ENCODE measurements around the gene TIGD4. TPM values are rescaled to one million over a fixed set of nuclear protein-coding genes. Genes with fewer than 3 reads are reported as not detected.

The TIGD4 gene
- total and polyA plus RNA-seq, 2 of the 8 experiments (the other 6 are each of a cell fraction or from before 2014, with no cell fraction given) = 0.42 to 2.3 TPM

GRCh38 chr4:152777488-152777887 is 2.0 kb downstream of the TIGD4 start:
- no peak overlapping the region for H4K8ac ChIP-seq (ENCODE audit: extremely low read depth, insufficient read depth, low read length)
- H3K4me3 ChIP-seq (ENCODE audit: extremely low read depth in 1 of 4, insufficient read depth in 2 of 4, low read depth in 3 of 4, low read length in 4 of 4) = no peak overlapping the region
- no peak overlapping the region for H2AK5ac ChIP-seq (ENCODE audit: low read depth, low read length)
- peaks cover 0 to 4% (median 1%) of the 10 kb centered on the region in 4 experiments; a peak in 1 of 7 replicates for H3K4me1 ChIP-seq (replicated peaks in 1 of 4; ENCODE audit: control insufficient read depth in 3 of 4, insufficient read depth in 4 of 4, low read length in 3 of 4)
- H4K5ac ChIP-seq (ENCODE audit: insufficient read length, low read depth, low read length) = no peak overlapping the region
- H3K56ac ChIP-seq (replicated peaks; ENCODE audit: insufficient read length, low read depth, low read length) = no peak overlapping the region
- no peaks in the 10 kb centered on the region for H3K36me3 ChIP-seq (ENCODE audit: control insufficient read depth in 2 of 4, insufficient read depth in 4 of 4, low read length in 3 of 4)
- H4K20me1 ChIP-seq (replicated peaks in 1 of 2; ENCODE audit: control insufficient read depth in 1 of 2, insufficient read depth in 2 of 2, low read length in 2 of 2) = peaks cover 0 to 4% of the 10 kb centered on the region in 2 experiments
- H2BK12ac ChIP-seq (ENCODE audit: low read depth, low read length) = no peak overlapping the region
- H2BK20ac ChIP-seq (ENCODE audit: low read length) = no peak overlapping the region
- H2BK5ac ChIP-seq (ENCODE audit: low read depth, low read length) = no peak overlapping the region
- 92% methylated on average over 1 of the region's 1 CpG; no CpG with 5 or more reads in 1 of the 2 experiments for WGBS, 2 experiments (ENCODE audit: extremely low coverage in 1 of 2, insufficient coverage in 1 of 2, insufficient read length in 1 of 2, insufficient replicate concordance in 2 of 2, low coverage in 1 of 2, low lambda C conversion rate in 2 of 2, missing lambda C conversion rate in 1 of 2)
- DNase-seq (ENCODE audit: low read depth in 1 of 2, low spot score in 2 of 2) = no peak
- no peak for FAIRE-seq
- no peak overlapping the region for H3K4ac ChIP-seq (replicated peaks; ENCODE audit: insufficient read length, low read depth, low read length)
- no peaks in the 10 kb centered on the region for H3K9me3 ChIP-seq (ENCODE audit: insufficient read depth in 2 of 2, low read depth in 1 of 2, low read length in 1 of 2)
- no peak overlapping the region for H4K91ac ChIP-seq (replicated peaks; ENCODE audit: insufficient read length, low read length)
- no peak overlapping the region for H2BK15ac ChIP-seq (ENCODE audit: low read length)
- H2AFZ ChIP-seq (ENCODE audit: low read length) = no peak overlapping the region
- no peaks in the 10 kb centered on the region for H3K27me3 ChIP-seq (replicated peaks in 1 of 4; ENCODE audit: control insufficient read depth in 3 of 4, extremely low read depth in 1 of 4, insufficient read depth in 3 of 4, low read length in 3 of 4)
- POLR2A ChIA-PET (ENCODE audit: partially characterized antibody) = interaction anchor here (2.1 kb wide), 1 partner anchor 242 kb away, joined by 7 read pairs; the partner anchor contains the start of gene FBXW7
- no peak overlapping the region for H3K27ac ChIP-seq (ENCODE audit: low read depth, low read length)
- no peak overlapping the region for H3K4me2 ChIP-seq (ENCODE audit: insufficient read depth in 1 of 2, low read depth in 2 of 2, low read length in 2 of 2)
- peaks cover 14% of the 10 kb centered on the region for H3K23me2 ChIP-seq (ENCODE audit: low read depth, low read length)
- no peak overlapping the region for H2BK120ac ChIP-seq (replicated peaks; ENCODE audit: low read depth, low read length)
- no peak overlapping the region for H3K23ac ChIP-seq (ENCODE audit: insufficient read length)
- no peaks in the 10 kb centered on the region for H3K79me1 ChIP-seq (ENCODE audit: low read depth, low read length)
- H3K14ac ChIP-seq (ENCODE audit: insufficient read length) = no peak overlapping the region
- CTCF ChIA-PET (ENCODE audit: partially characterized antibody) = no interaction called here
- H3K79me2 ChIP-seq (ENCODE audit: control insufficient read depth in 1 of 2, insufficient read depth in 2 of 2, low read length in 2 of 2) = peaks cover 7 to 23% of the 10 kb centered on the region in 2 experiments; a peak in 3 of 4 replicates
- H3K9ac ChIP-seq (replicated peaks in 1 of 4; ENCODE audit: extremely low read depth in 1 of 4, low read depth in 3 of 4, low read length in 3 of 4) = no peak overlapping the region
- no peak overlapping the region for H3K18ac ChIP-seq (ENCODE audit: extremely low read depth, low read length)
- TF ChIP-seq SAP30 (IDR thresholded peaks at IDR 0.05; ENCODE audit: insufficient read depth, insufficient replicate concordance, low read length) = no peak
- no peak for TF ChIP-seq SIN3A (conservative IDR thresholded peaks at IDR 0.05 in 1 of 2, IDR thresholded peaks at IDR 0.05 in 1 of 2; ENCODE audit: low read depth in 1 of 2, low read length in 2 of 2)
- TF ChIP-seq HDAC2 (IDR thresholded peaks at IDR 0.05; ENCODE audit: borderline replicate concordance in 1 of 2, low read depth in 2 of 2, low read length in 2 of 2) = no peak
- TF ChIP-seq E2F6 (IDR thresholded peaks at IDR 0.05) = no peak
- TF ChIP-seq NRF1 (IDR thresholded peaks at IDR 0.05; ENCODE audit: low read depth, low read length) = no peak
- no peak for TF ChIP-seq HDAC6 (IDR thresholded peaks at IDR 0.05; ENCODE audit: low read depth, low read length)
- no peak for TF ChIP-seq JUND (IDR thresholded peaks at IDR 0.05; ENCODE audit: low read length)
- TF ChIP-seq KDM1A (IDR thresholded peaks at IDR 0.05; ENCODE audit: borderline replicate concordance, low read length) = no peak
- no peak for TF ChIP-seq RAD21 (IDR thresholded peaks at IDR 0.05 in 1 of 2, conservative IDR thresholded peaks at IDR 0.05 in 1 of 2; ENCODE audit: low read depth in 2 of 2, low read length in 2 of 2)
- no peak for TF ChIP-seq JUN (IDR thresholded peaks at IDR 0.05; ENCODE audit: low read depth, low read length)
- TF ChIP-seq EGR1 (IDR thresholded peaks at IDR 0.05; ENCODE audit: borderline replicate concordance, low read depth, low read length) = no peak
- TF ChIP-seq ATF3 (IDR thresholded peaks at IDR 0.05; ENCODE audit: insufficient read depth, low read depth, low read length) = no peak
